GM23338 (cell line): ENCODE measurements around the gene CYTH3. TPM values are rescaled to one million over a fixed set of nuclear protein-coding genes. Genes with fewer than 3 reads are reported as not detected.
"Not testable (repeated sequence)": the region's sequence is repeated elsewhere in the genome, so short reads cannot be mapped to it uniquely, and the experiment has no call there.

Experiments
- ATAC-seq: fragments of 200-7000 bp; cut with Tn5 transposase; 3 replicates; pipeline ENCODE4 v1.9.1; 2020
- DNase-seq: peaks from one replicate; pipeline ENCODE4 v3.0.0-alpha.2; 2015; ENCODE audit warnings: low spot score
- H2AFZ ChIP-seq: fragments of 200-600 bp; sonication (generic); 2 replicates; pipeline ENCODE4 v1.8.0; 2016; ENCODE audit warnings: antibody characterized with exemption, mild to moderate bottlenecking, moderate library complexity
- H3F3A ChIP-seq: fragments of 200-600 bp; sonication (generic); replicated peaks from 2 replicates; pipeline ENCODE4 v1.8.0; 2017; ENCODE audit warnings: antibody characterized with exemption, mixed run types, low read depth
- H3K27ac ChIP-seq: fragments of 200-600 bp; sonication (generic); 2 replicates; pipeline ENCODE4 v1.6.1; 2016; ENCODE audit warnings: low read depth
- H3K27me3 ChIP-seq: fragments of 200-600 bp; sonication (generic); 2 replicates; pipeline ENCODE4 v1.8.0; 2016; ENCODE audit warnings: mild to moderate bottlenecking, mixed run types, moderate library complexity; ENCODE audit not compliant: insufficient read depth
- H3K36me3 ChIP-seq: fragments of 200-600 bp; sonication (generic); 2 replicates; pipeline ENCODE4 v1.8.0; 2016; ENCODE audit warnings: mild to moderate bottlenecking; ENCODE audit not compliant: insufficient read depth
- H3K4me1 ChIP-seq: fragments of 200-600 bp; sonication (generic); 2 replicates; pipeline ENCODE4 v1.8.0; 2016; ENCODE audit warnings: mild to moderate bottlenecking, moderate library complexity; ENCODE audit not compliant: insufficient read depth
- H3K4me2 ChIP-seq: fragments of 200-600 bp; sonication (generic); 2 replicates; pipeline ENCODE4 v1.7.1; 2017; ENCODE audit warnings: mixed run types
- H3K4me3 ChIP-seq: fragments of 200-600 bp; sonication (generic); 2 replicates; pipeline ENCODE4 v1.6.1; 2016; ENCODE audit warnings: mixed run types
- H3K79me2 ChIP-seq: fragments of 200-600 bp; sonication (generic); replicated peaks from 2 replicates; pipeline ENCODE4 v1.8.0; 2017; ENCODE audit warnings: mild to moderate bottlenecking; ENCODE audit not compliant: insufficient read depth
- H3K9me2 ChIP-seq: fragments of 200-600 bp; sonication (generic); 2 replicates; pipeline ENCODE4 v1.8.0; 2017; ENCODE audit not compliant: insufficient read depth
- H4K20me1 ChIP-seq: fragments of 200-600 bp; sonication (generic); replicated peaks from 2 replicates; pipeline ENCODE4 v1.8.0; 2017; ENCODE audit warnings: mild to moderate bottlenecking; ENCODE audit not compliant: insufficient read depth
- H3K27ac Mint-ChIP-seq: 2 replicates; pipeline ENCODE4 v1.8.0; 2020; ENCODE audit warnings: inconsistent platforms, mild to moderate bottlenecking, moderate library complexity, mixed read lengths
- H3K27me3 Mint-ChIP-seq: 3 replicates; pipeline ENCODE4 v1.8.0; 2022; ENCODE audit warnings: low read depth, mild to moderate bottlenecking, moderate library complexity, mixed read lengths, inconsistent platforms; ENCODE audit not compliant: insufficient read depth, poor library complexity
- H3K36me3 Mint-ChIP-seq: 3 replicates; pipeline ENCODE4 v1.8.0; 2021; ENCODE audit warnings: low read depth, mild to moderate bottlenecking, inconsistent platforms, moderate library complexity, mixed read lengths
- H3K4me1 Mint-ChIP-seq: 3 replicates; pipeline ENCODE4 v1.8.0; 2020; ENCODE audit warnings: mild to moderate bottlenecking, inconsistent platforms, mixed read lengths
- H3K4me3 Mint-ChIP-seq: 3 replicates; pipeline ENCODE4 v1.8.0; 2021; ENCODE audit warnings: moderate library complexity, mild to moderate bottlenecking, inconsistent platforms, mixed read lengths
- H3K9me3 Mint-ChIP-seq: 3 replicates; pipeline ENCODE4 v1.8.0; 2020; ENCODE audit warnings: moderate library complexity, mild to moderate bottlenecking, inconsistent platforms, mixed read lengths
- CREB1 ChIP-seq: fragments of 250-450 bp; sonication (Bioruptor Pico); IDR thresholded peaks from 2 replicates; pipeline ENCODE4 v1.5.0; 2020; ENCODE audit warnings: low read depth, mild to moderate bottlenecking, moderate library complexity
- CTCF ChIP-seq, 2 experiments: fragments of 200-600 bp in 1 of 2; sonication (generic) in 1 of 2; conservative IDR thresholded peaks; 2 replicates each; pipeline versions ENCODE4 v1.5.1 to v1.6.1; 2016 to 2017; ENCODE audit warnings: antibody characterized with exemption in 2 of 2, low read depth in 2 of 2, mild to moderate bottlenecking in 2 of 2, moderate library complexity in 1 of 2
- ETS1 ChIP-seq: IDR thresholded peaks from 2 replicates; pipeline ENCODE4 v1.6.1; 2016; ENCODE audit warnings: antibody characterized with exemption
- EZH2 ChIP-seq: fragments of 200-600 bp; sonication (generic); IDR thresholded peaks from one replicate; pipeline ENCODE4 v1.8.0; 2017; ENCODE audit warnings: antibody characterized with exemption, mild to moderate bottlenecking, low read depth; ENCODE audit not compliant: unreplicated experiment
- EZH2phosphoT487 ChIP-seq: fragments of 200-600 bp; sonication (generic); IDR thresholded peaks from one replicate; pipeline ENCODE4 v1.8.1; 2018; ENCODE audit warnings: antibody characterized with exemption; ENCODE audit not compliant: unreplicated experiment
- JUNB ChIP-seq: IDR thresholded peaks from one replicate; pipeline ENCODE4 v1.6.1; 2016; ENCODE audit warnings: antibody characterized with exemption; ENCODE audit not compliant: unreplicated experiment
- NANOG ChIP-seq: IDR thresholded peaks from 2 replicates; pipeline ENCODE4 v1.6.1; 2016; ENCODE audit warnings: antibody characterized with exemption, borderline replicate concordance
- POLR2AphosphoS5 ChIP-seq: IDR thresholded peaks from 2 replicates; pipeline ENCODE4 v1.6.1; 2016; ENCODE audit warnings: antibody characterized with exemption, low read depth
- REST ChIP-seq: IDR thresholded peaks from one replicate; pipeline ENCODE4 v1.6.1; 2018; ENCODE audit warnings: antibody characterized with exemption; ENCODE audit not compliant: unreplicated experiment
- STAT1 ChIP-seq: IDR thresholded peaks from one replicate; pipeline ENCODE4 v1.6.1; 2016; ENCODE audit warnings: antibody characterized with exemption; ENCODE audit not compliant: unreplicated experiment
- ZNF114 ChIP-seq: fragments of 250-450 bp; sonication (Bioruptor Pico); IDR thresholded peaks from 2 replicates; pipeline ENCODE4 v1.5.0; 2020; ENCODE audit warnings: mild to moderate bottlenecking, moderate library complexity
- ZNF331 ChIP-seq: fragments of 250-450 bp; sonication (Bioruptor Pico); IDR thresholded peaks from 2 replicates; pipeline ENCODE4 v1.5.0; 2020; ENCODE audit warnings: low read depth, mild to moderate bottlenecking, moderate library complexity
- polyA plus RNA-seq: library from polyadenylated mRNA; unstranded; fragments of >200 nt; fragmentation: Nextera tagmentation; extraction: Ambion mirVana; gene quantifications from 2 replicates; pipeline ENCODE4 v1.2.1, GENCODE V29; 2016
- total RNA-seq: library from RNA; depleted of rRNA; stranded (reverse); fragments of >200 nt; shearing (Covaris generic); gene quantifications from 2 replicates; pipeline ENCODE4 v1.2.3, GENCODE V29; 2014

CYTH3 gene
- total and polyA plus RNA-seq, 2 experiments from 2014 or later = 4.6 to 15.3 TPM

GRCh38 chr7:6284055-6284400 is 11.6 kb upstream of the CYTH3 start:
- no peaks in the 10 kb centered on the region for H4K20me1 ChIP-seq
- H3K27me3 ChIP-seq = no peaks in the 10 kb centered on the region
- DNase-seq (no peak), ATAC-seq (no peak)
- Mint-ChIP-seq H3K4me1 (no peaks in the 10 kb centered on the region), H3K4me3 (no peak overlapping the region), H3K9me3 (peaks cover 18% of the 10 kb centered on the region), H3K27ac (no peak overlapping the region), H3K27me3 (peaks cover 2% of the 10 kb centered on the region), H3K36me3 (peaks cover 9% of the 10 kb centered on the region)
- H3K27ac ChIP-seq = no peak overlapping the region
- H3K79me2 ChIP-seq = no peaks in the 10 kb centered on the region
- H3K36me3 ChIP-seq = no peaks in the 10 kb centered on the region
- H3K4me3 ChIP-seq = no peak overlapping the region
- H3K4me2 ChIP-seq = no peak overlapping the region
- H3K9me2 ChIP-seq = no peaks in the 10 kb centered on the region
- no peaks in the 10 kb centered on the region for H3K4me1 ChIP-seq
- no peak for TF ChIP-seq ZNF331
- TF ChIP-seq EZH2phosphoT487 = no peak
- no peak for TF ChIP-seq ZNF114 (CRISPR knock-in tag)
- no peak for TF ChIP-seq POLR2AphosphoS5
- no peak for TF ChIP-seq EZH2
- no peak for TF ChIP-seq STAT1
- TF ChIP-seq ETS1 = no peak
- no peak overlapping the region for H2AFZ ChIP-seq
- no peaks in the 10 kb centered on the region for H3F3A ChIP-seq

GRCh38 chr7:6283391-6284054 is 11.1 kb upstream of the CYTH3 start:
- not testable (repeated sequence) for H3K27me3 Mint-ChIP-seq, H3K9me2 ChIP-seq, H3K4me3 ChIP-seq, DNase-seq, H3K27ac Mint-ChIP-seq, H3K27me3 ChIP-seq, H3K4me1 ChIP-seq, H3K36me3 Mint-ChIP-seq, H3K79me2 ChIP-seq, H4K20me1 ChIP-seq, H3K27ac ChIP-seq, H3K4me2 ChIP-seq, H3K36me3 ChIP-seq, H3F3A ChIP-seq, ATAC-seq, H3K4me3 Mint-ChIP-seq, H3K4me1 Mint-ChIP-seq
- peaks cover 17% of the 10 kb centered on the region for H3K9me3 Mint-ChIP-seq
- H2AFZ ChIP-seq = peak overlapping the region; percentile 81; the same call in 1 of the 2 replicates

- H3K27ac Mint-ChIP-seq = no peak overlapping the region
- no peak overlapping the region for H3K4me3 Mint-ChIP-seq
Observed at GRCh38 chr7:6279937-6280336, 7.5 kb upstream of the CYTH3 start.

More at GRCh38 chr7:6279937-6280336, 7.5 kb upstream of the CYTH3 start:
- Histone ChIP-seq H3K4me3 (no peak overlapping the region), H3K27me3 (no peaks in the 10 kb centered on the region), H3K79me2 (no peaks in the 10 kb centered on the region), H3K27ac (no peak overlapping the region), H3F3A (no peaks in the 10 kb centered on the region), H3K36me3 (no peaks in the 10 kb centered on the region), H3K9me2 (no peaks in the 10 kb centered on the region), H3K4me2 (no peak overlapping the region), H2AFZ (no peak overlapping the region), H4K20me1 (no peaks in the 10 kb centered on the region), H3K4me1 (no peaks in the 10 kb centered on the region)
- Mint-ChIP-seq H3K9me3 (peaks cover 11% of the 10 kb centered on the region), H3K27me3 (peaks cover 2% of the 10 kb centered on the region), H3K4me1 (peaks cover 6% of the 10 kb centered on the region; the same call in 1 of the 3 replicates), H3K36me3 (peaks cover 6% of the 10 kb centered on the region)
- ATAC-seq (no peak), DNase-seq (no peak)
- TF ChIP-seq POLR2AphosphoS5 = no peak
- TF ChIP-seq EZH2 = no peak
- TF ChIP-seq JUNB = no peak
- no peak for TF ChIP-seq CREB1 (CRISPR knock-in tag)
- TF ChIP-seq STAT1 = no peak
- TF ChIP-seq REST = no peak
- TF ChIP-seq CTCF (conservative IDR thresholded peaks at IDR 0.05; ENCODE audit: low read depth in 2 of 2) = no peak
- TF ChIP-seq ETS1 = no peak
- TF ChIP-seq NANOG = no peak
- no peak for TF ChIP-seq ZNF114 (CRISPR knock-in tag)
- TF ChIP-seq ZNF331 = no peak
